ENCODE data around the gene SLC25A45.

The SLC25A45 gene

GRCh38 chr11:65410936-65411680 is 28.7 kb upstream of the SLC25A45 start:
- Histone ChIP-seq H3K27me3 (ENCODE audit: insufficient read depth, low read depth, severe bottlenecking) (no peaks in the 10 kb centered on the region), H3K36me3 (peaks cover 32% of the 10 kb centered on the region), H3K4me3 (ENCODE audit: low read depth, low read length) (no peak overlapping the region), H3K27ac (no peak overlapping the region), H3K9me3 (ENCODE audit: severe bottlenecking) (no peaks in the 10 kb centered on the region)
- no peak for TF ChIP-seq CTCF (IDR thresholded peaks at IDR 0.05; ENCODE audit: low read depth, low read length)
- no peak for DNase-seq

- Histone ChIP-seq H3K9me3 (ENCODE audit: severe bottlenecking) (no peaks in the 10 kb centered on the region), H3K27ac (no peak overlapping the region), H3K4me3 (ENCODE audit: low read depth, low read length) (no peak overlapping the region), H3K36me3 (peaks cover 53% of the 10 kb centered on the region), H3K27me3 (ENCODE audit: insufficient read depth, low read depth, severe bottlenecking) (no peaks in the 10 kb centered on the region)
- DNase-seq = no peak
- no peak for TF ChIP-seq CTCF (IDR thresholded peaks at IDR 0.05; ENCODE audit: low read depth, low read length)
These were observed 22.3 kb upstream of the SLC25A45 start for GRCh38 chr11:65404638-65405339.

- no peaks in the 10 kb centered on the region for H3K27me3 ChIP-seq (ENCODE audit: insufficient read depth, low read depth, severe bottlenecking)
- H3K36me3 ChIP-seq = peaks cover 55% of the 10 kb centered on the region
- no peak overlapping the region for H3K27ac ChIP-seq
These were observed 21.8 kb upstream of the SLC25A45 start for GRCh38 chr11:65404210-65404609.

GRCh38 chr11:65403607-65404121 is 21.2 kb upstream of the SLC25A45 start:
- peaks cover 54% of the 10 kb centered on the region for H3K36me3 ChIP-seq
- H3K27ac ChIP-seq = no peak overlapping the region
- H3K9me3 ChIP-seq (ENCODE audit: severe bottlenecking) = no peaks in the 10 kb centered on the region
- no peak for DNase-seq
- no peak for TF ChIP-seq CTCF (IDR thresholded peaks at IDR 0.05; ENCODE audit: low read depth, low read length)
- H3K27me3 ChIP-seq (ENCODE audit: insufficient read depth, low read depth, severe bottlenecking) = no peaks in the 10 kb centered on the region
- no peak overlapping the region for H3K4me3 ChIP-seq (ENCODE audit: low read depth, low read length)

More at GRCh38 chr11:65404210-65404609, 21.8 kb upstream of the SLC25A45 start:
- TF ChIP-seq CTCF (IDR thresholded peaks at IDR 0.05; ENCODE audit: low read depth, low read length) = no peak
- Histone ChIP-seq H3K9me3 (ENCODE audit: severe bottlenecking) (no peaks in the 10 kb centered on the region), H3K4me3 (ENCODE audit: low read depth, low read length) (no peak overlapping the region)
- DNase-seq = no peak

- no peaks in the 10 kb centered on the region for H3K9me3 ChIP-seq (ENCODE audit: severe bottlenecking)
- H3K27me3 ChIP-seq (ENCODE audit: insufficient read depth, low read depth, severe bottlenecking) = no peaks in the 10 kb centered on the region
- no peak for DNase-seq
- no peak for TF ChIP-seq CTCF (IDR thresholded peaks at IDR 0.05; ENCODE audit: low read depth, low read length)
- peaks cover 56% of the 10 kb centered on the region for H3K36me3 ChIP-seq
- no peak overlapping the region for H3K4me3 ChIP-seq (ENCODE audit: low read depth, low read length)
- H3K27ac ChIP-seq = no peak overlapping the region
These were observed 20.3 kb upstream of the SLC25A45 start for GRCh38 chr11:65402790-65403189.

Measured in WERI-Rb-1 (cell line).